HG02588 (cell line): Measurements from ENCODE around the gene MBNL2.

Experiments used
- ATAC-seq: cut with Tn5 transposase; IDR thresholded peaks from one replicate; pipeline ENCODE4 v1.9.1; 2021; ENCODE audit warnings: mild to moderate bottlenecking, moderate library complexity; ENCODE audit not compliant: unreplicated experiment

MBNL2 gene

DNA sequence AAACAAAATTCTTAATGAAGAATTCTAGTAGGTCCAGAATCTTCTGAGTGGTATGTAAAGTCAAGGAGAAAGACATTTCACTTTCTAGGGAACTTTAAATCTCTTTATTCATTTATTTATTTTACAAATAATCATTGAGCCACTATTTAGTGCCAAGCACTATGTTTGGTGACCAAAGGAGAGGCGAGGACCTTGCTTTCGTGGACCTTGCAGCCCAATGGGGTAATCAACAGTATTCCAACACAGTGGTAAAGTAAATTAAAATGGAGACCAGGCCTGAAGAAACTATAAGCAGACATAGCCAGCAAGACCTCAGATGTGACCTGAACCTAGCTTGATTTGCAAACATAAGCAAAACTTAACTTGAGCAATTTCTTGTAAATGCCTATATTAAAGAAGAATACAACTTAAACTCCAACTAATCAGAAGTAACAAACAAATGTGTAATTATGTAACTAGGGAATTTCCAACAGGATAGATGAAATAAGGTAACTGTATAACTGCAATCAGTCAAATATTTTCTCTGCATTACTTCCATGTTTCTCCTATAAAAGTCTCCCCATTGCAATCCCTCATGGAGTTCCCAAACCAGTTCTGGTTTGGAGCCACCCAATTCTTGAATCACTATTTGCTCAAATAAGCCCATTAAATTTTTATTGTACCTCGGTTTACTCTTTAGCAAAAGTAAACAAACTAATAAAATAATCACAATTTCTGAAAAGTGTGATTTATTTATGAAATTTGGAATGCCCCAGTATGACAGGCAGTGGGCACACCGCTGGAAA lies 67.6 kb downstream of the MBNL2 start:
- ATAC-seq = no peak

DNA sequence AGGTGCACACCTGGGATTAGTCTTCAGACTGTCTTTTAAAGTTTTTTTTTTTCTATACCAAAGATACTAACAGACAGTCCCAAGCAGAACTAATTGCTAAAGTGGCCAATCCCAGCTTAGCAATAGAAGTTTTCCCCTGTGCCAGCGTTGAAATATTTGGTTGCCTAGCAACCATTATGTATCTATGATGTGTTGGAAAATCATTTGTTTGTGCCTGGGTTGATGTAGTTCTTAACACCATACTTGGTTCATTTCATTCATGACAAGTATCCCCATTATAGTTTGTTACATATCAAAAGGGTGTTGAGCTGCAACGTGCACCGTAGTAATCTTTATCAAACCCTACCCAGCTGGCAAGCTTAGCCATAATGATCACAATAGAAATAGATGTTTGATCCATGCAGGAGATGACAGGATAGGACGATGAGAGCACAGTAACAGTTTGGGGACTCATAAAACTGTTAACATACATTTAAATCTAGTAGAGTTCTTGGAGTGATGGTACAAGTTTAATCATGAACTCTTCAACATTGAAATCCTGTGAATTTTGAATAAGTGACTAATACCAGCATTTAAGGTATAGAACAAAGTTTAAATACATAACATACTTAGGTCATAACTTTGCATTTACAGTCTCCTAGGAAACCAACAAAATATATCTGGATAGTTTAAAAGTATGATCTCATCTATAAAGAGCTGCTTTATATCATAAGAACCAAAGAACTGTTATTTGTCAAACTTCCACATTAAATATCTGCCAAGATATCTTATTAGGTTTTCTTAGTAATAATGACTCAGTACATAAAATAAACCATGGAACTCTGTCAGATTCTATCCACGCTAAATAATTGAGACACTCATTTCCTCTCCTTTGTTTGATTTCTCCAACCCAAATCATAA lies 73.4 kb downstream of the MBNL2 start:
- no peak for ATAC-seq

DNA sequence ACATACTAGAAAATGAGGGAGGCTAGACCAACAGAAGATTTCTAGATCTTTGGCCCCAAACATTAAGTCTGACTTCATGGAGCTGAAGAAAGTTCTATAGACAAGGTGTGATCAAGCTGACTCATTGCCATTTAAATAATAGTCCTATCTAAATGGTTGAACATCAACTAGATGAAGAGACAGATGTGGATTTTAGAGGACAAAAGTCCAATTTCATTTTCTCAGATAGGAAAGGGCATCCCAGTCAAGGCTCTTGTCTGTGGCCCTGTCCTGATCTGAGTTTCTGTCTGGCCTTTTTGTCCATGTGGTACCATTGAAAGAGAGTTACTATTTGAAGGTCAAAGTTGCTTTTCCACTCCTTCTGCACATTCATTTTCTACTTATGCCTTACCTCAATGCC lies 74.6 kb downstream of the MBNL2 start:
- ATAC-seq = no peak

GRCh38 chr13:97298816-97299215 lies 76.7 kb downstream of the MBNL2 start:
- no peak for ATAC-seq

DNA sequence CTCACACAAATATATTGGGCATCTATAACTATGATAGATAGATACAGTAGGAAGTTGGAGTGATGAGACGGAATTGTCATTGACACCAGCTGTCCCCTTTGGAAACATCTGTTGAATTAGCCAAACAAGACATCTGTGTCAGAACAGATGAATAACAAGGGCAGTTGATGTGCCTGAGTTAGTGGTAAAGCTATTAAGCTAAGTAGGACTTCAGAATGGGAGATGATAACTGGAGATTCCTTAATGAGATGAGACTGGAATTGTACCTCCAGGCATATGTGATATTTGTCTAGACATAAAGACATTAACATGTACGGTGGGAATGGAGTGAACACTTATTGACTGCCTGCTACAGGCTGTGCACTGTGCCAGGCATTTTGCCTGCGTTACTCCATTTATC lies 78.7 kb downstream of the MBNL2 start:
- ATAC-seq = no peak

- ATAC-seq = no peak
Observed at GRCh38 chr13:97301382-97302095, 79.4 kb downstream of the MBNL2 start.

DNA sequence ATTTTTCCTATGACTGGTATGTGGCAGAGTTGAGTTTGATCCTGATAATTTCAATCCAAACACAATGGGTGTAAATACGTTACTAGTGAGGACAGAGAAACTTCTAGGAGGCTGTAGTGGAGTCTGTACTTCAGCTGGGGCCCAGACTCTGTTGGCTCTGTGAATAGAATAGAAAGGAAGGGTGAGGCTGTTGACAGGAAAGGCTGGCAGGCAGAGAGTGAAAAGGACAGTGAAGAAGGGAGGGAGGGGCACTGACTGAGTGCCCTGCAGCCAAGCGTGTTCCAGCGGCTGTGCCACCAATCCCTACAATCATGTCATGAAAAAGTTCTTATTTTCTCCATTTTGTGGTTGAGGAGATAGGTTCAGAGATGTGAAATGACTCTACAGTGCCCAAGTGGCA lies 80.5 kb downstream of the MBNL2 start:
- ATAC-seq = no peak

GRCh38 chr13:97306106-97306505 lies 84.0 kb downstream of the MBNL2 start:
- ATAC-seq = no peak

DNA sequence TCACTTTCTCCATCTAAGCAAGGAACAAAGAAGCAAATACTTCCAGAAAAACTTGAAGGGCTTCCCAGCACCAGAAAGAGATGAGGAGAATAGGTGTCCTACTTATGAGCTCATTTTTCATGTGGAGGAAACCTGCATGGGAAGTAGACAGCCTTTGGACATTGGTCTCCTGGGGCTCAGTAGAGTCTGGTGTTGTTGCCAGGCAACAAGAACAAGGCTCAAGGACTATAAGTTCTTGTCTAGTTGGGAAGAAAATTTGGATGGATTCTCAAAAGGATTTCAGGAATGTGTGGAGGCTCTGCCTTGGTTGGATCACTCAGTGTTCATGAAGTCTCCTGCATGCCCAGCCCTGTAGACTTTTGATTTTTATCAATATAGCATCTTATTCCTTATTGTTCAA lies 84.5 kb downstream of the MBNL2 start:
- no peak for ATAC-seq

- ATAC-seq = no peak
Observed at GRCh38 chr13:97307118-97307881, 85.2 kb downstream of the MBNL2 start.

- no peak for ATAC-seq
Observed at GRCh38 chr13:97307882-97308624, 85.9 kb downstream of the MBNL2 start.

DNA sequence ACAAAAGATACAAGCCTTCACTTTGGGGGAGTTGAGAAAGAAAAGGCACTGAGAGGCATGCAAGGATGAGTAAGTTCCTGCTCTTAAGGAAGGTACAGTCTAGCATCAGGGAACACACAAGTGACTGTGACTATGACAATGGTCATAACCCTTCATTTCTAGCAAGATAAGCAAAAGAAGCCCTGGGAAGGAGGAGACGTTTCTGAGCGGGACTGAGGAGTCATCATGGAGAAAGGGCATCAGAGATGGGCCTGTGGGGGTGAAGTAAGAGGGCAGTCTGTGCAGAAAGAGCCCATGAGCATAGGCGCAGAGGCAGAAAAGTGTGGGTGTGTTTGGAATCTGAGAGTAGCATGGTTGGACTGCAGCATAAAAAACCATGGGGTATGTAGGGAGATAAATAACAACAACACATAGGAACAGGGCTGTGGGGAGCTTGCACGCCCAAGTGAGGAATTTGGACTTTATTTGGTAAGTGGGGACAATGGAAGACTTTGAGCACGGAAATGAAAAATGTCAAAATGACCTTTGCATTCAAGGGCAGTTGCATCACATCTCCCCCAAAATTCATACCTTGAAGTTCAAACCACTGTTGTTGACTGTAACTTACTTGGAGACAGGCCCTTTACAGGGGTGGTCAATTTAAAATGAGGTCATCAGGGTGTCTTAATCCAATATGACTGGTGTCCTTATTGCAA lies 86.7 kb downstream of the MBNL2 start:
- no peak for ATAC-seq

- no peak for ATAC-seq
Observed at GRCh38 chr13:97310809-97311436, 88.8 kb downstream of the MBNL2 start.

- no peak for ATAC-seq
Observed at GRCh38 chr13:97311956-97312355, 89.8 kb downstream of the MBNL2 start.

DNA sequence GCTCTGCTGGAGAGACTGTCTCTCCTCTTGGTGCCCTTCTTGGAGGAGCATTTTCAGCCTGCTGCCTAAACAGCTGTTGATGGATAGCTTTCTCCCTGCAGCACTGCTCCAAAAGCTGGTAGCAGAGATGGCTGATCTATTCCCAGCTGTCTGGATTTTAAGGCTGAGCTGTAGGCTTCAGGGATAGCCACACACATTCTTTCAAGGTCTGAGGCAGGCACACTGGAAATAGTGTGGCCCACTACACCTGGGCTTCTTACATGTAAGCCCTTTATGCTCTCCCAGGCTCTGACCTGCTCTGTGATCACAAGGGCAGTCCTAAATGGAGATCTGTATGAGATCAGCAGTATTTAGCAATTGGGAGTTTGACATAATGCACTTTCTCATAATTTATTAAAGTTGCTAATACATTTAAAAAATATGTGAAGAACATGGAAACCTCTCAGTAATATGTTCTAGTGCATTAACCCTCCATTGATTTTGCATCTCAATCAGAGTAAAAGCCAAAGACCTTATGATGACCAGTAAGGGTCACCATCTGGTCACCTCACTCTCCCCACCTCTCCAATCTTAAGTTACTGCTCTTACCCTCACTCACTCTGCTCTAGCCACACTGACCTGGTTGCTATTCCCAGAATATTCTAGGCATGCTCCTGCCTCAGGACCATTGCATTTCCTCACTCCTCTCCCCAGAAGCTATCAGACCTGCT lies 91.6 kb downstream of the MBNL2 start:
- no peak for ATAC-seq

DNA sequence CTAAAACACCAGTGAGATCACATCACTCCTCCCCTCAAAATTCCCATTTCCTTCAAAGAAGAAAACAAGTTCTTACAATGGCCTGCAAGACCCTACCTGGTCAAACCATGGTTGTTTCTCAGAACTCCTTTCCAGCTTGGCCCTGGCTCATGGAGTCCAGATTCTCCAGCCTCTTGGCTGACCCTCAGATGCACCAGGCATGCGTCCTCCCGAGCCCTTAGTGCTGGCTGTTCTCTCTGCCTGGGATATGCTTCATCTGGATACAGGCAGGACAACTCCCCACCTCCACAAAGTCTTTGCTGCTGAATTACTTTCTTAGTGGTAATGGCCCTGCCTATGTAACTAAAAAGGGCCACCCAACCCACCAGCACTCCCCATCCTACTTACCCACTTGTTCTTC lies 94.3 kb downstream of the MBNL2 start:
- ATAC-seq = no peak

DNA sequence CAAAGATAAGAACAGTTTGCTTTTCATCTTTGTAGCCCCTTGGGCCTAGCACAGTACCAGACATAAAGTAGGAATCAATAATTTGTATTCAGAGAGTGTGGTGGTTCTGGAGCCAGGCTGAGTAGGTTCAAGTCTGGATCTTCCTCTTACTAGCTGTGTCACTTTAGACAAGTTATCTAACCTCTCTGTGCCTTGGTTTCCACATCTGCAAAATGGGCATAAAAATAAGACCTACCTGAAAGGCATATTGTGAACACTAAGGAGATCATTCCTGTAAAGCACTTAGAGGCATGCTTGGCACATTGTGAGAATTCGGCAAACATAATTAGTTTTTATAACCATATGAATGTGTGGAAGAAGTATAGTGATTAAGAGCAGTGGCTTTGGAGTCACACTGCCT lies 95.8 kb downstream of the MBNL2 start:
- no peak for ATAC-seq

DNA sequence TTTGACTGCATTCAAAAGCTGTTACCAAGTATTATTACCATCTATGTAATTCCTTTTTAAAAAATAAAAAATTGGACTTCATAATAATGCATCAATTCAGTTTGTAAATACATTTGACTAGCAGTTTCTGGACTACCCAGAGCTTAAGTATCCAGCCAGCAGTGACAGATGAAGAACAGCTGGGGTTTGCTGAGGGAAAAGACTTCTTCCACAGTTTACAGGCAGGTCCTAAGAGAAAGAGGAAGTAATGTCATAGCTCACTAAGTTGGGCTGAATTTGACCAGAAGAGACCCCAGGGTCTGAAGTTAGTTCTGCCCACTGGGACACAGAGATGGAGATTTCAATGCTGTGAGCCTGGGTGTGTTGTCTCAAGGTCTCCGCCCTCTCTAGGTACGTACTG lies 96.4 kb downstream of the MBNL2 start:
- ATAC-seq = no peak
